Suprapubic skin (tissue), 4 donors: ENCODE results near the gene NPRL2. TPM values are rescaled to one million over a fixed set of nuclear protein-coding genes. Genes with fewer than 3 reads are reported as not detected.

Experiments
- DNase-seq, 2 donors: peaks; one replicate each; pipeline ENCODE4 v3.0.0-alpha.2; 2019; ENCODE audit warnings: low spot score in 2 of 2
- H3K27ac ChIP-seq: fragments of 200-600 bp; sonication (generic); one replicate; pipeline ENCODE4 v1.5.1; 2019
- H3K27me3 ChIP-seq: fragments of 200-600 bp; sonication (generic); one replicate; pipeline ENCODE4 v1.5.1; 2019
- H3K36me3 ChIP-seq: fragments of 200-600 bp; sonication (generic); one replicate; pipeline ENCODE4 v1.5.1; 2019
- H3K4me1 ChIP-seq: fragments of 200-600 bp; sonication (generic); one replicate; pipeline ENCODE4 v1.5.1; 2019
- H3K4me3 ChIP-seq: fragments of 200-600 bp; sonication (generic); one replicate; pipeline ENCODE4 v1.5.1; 2019; ENCODE audit warnings: mild to moderate bottlenecking
- H3K9me3 ChIP-seq: fragments of 200-600 bp; sonication (generic); one replicate; pipeline ENCODE4 v1.5.1; 2019
- CTCF ChIP-seq, 2 donors: fragments of 200-600 bp in 1 of 2; fragments of 450-650 bp in 1 of 2; sonication (generic) in 1 of 2; IDR thresholded peaks; one replicate each; pipeline ENCODE4 v1.5.1; 2016 to 2019; ENCODE audit warnings: antibody characterized with exemption in 2 of 2, mild to moderate bottlenecking in 1 of 2, moderate library complexity in 1 of 2
- EP300 ChIP-seq: sonication (generic); formaldehyde crosslinking; IDR thresholded peaks from one replicate; pipeline ENCODE4 v1.6.1; 2017; ENCODE audit warnings: antibody characterized with exemption
- POLR2A ChIP-seq, 2 donors: fragments of 450-650 bp; IDR thresholded peaks; one replicate each; pipeline ENCODE4 v1.6.1; 2017; ENCODE audit warnings: antibody characterized with exemption in 2 of 2, mild to moderate bottlenecking in 2 of 2, moderate library complexity in 2 of 2
- POLR2AphosphoS5 ChIP-seq, 3 donors: sonication (generic); formaldehyde crosslinking; IDR thresholded peaks; one replicate each; pipeline ENCODE4 v1.6.1; 2017; ENCODE audit warnings: antibody characterized with exemption in 3 of 3
- WGBS: methylation state at CpG from one replicate; pipeline ENCODE4 v1.1.5; 2018; 5-methylcytosine and 5-hydroxymethylcytosine counted together
- total RNA-seq, 4 donors: library from RNA; depleted of rRNA; stranded (reverse); fragments of >200 nt; gene quantifications; one replicate each; pipeline ENCODE4 v1.1.0, GENCODE V29; 2016

The NPRL2 gene
- total RNA-seq, 4 donors from 2014 or later, result 16.5 to 35.6 (median 26.0) TPM

DNA sequence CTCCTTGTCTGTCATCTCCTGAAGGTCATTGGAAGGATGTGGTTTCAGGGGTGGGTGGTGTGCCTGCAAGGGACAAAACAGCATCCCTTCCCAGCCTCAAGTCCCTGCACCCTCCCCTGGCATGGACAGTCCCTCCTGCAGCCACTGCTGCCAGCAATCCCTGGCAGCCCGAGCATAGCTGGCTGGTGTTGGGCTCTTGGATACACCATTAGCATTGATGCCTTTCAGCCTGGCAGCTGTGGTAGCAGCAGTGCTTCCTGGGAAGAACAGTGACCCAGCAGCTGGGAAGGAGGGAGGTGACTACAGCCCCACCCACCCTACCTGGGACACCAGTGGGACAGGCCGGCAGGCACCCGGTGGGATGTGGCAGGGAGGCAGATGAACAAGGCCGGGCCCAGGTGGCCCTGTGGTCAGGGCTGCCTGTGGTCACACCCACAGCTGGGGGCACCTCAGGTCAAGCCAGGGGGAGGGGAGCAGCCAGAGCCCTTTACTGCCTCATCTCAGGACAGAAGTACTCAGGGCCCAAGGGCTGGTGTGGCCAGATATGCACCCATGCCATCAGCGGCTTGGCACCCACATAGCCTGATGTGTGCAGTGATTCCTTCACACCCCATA, 41.6 kb upstream of the NPRL2 start:
- Histone ChIP-seq H3K9me3 (no peaks in the 10 kb centered on the region), H3K27me3 (no peaks in the 10 kb centered on the region), H3K27ac (no peak overlapping the region), H3K36me3 (no peaks in the 10 kb centered on the region), H3K4me1 (peaks cover 36% of the 10 kb centered on the region), H3K4me3 (no peak overlapping the region)
- DNase-seq, result no peak
- WGBS, result 67% methylated on average over 1 of the region's 5 CpGs
- TF ChIP-seq EP300, result no peak
- no peak for TF ChIP-seq CTCF (IDR thresholded peaks at IDR 0.05)
- TF ChIP-seq POLR2AphosphoS5 (IDR thresholded peaks at IDR 0.05), result no peak
- TF ChIP-seq POLR2A (IDR thresholded peaks at IDR 0.05), result no peak

GRCh38 chr3:50390508-50391224, 40.1 kb upstream of the NPRL2 start:
- Histone ChIP-seq H3K27ac (no peak overlapping the region), H3K36me3 (no peaks in the 10 kb centered on the region), H3K27me3 (no peaks in the 10 kb centered on the region), H3K4me3 (no peak overlapping the region), H3K4me1 (peaks cover 37% of the 10 kb centered on the region), H3K9me3 (no peaks in the 10 kb centered on the region)
- WGBS, result 38% methylated on average over 9 of the region's 12 CpGs
- TF ChIP-seq POLR2AphosphoS5 (IDR thresholded peaks at IDR 0.05), result no peak
- no peak for TF ChIP-seq POLR2A (IDR thresholded peaks at IDR 0.05)
- no peak for TF ChIP-seq CTCF (IDR thresholded peaks at IDR 0.05)
- no peak for DNase-seq

- H3K4me3 ChIP-seq, result no peak overlapping the region
- DNase-seq, result no peak
- no peaks in the 10 kb centered on the region for H3K9me3 ChIP-seq
- peaks cover 37% of the 10 kb centered on the region for H3K4me1 ChIP-seq
- H3K27me3 ChIP-seq, result no peaks in the 10 kb centered on the region
- H3K27ac ChIP-seq, result no peak overlapping the region
- TF ChIP-seq EP300 (no peak), POLR2A (IDR thresholded peaks at IDR 0.05) (no peak), POLR2AphosphoS5 (IDR thresholded peaks at IDR 0.05) (no peak), CTCF (IDR thresholded peaks at IDR 0.05) (no peak)
- WGBS, result 94% methylated on average over 6 of the region's 6 CpGs
- no peaks in the 10 kb centered on the region for H3K36me3 ChIP-seq
Observed at GRCh38 chr3:50389414-50389767, 38.8 kb upstream of the NPRL2 start.

GRCh38 chr3:50388720-50389413, 38.3 kb upstream of the NPRL2 start:
- Histone ChIP-seq H3K4me3 (no peak overlapping the region), H3K27me3 (no peaks in the 10 kb centered on the region), H3K36me3 (no peaks in the 10 kb centered on the region), H3K9me3 (no peaks in the 10 kb centered on the region), H3K27ac (no peak overlapping the region), H3K4me1 (peaks cover 40% of the 10 kb centered on the region)
- 81% methylated on average over 14 of the region's 22 CpGs for WGBS
- DNase-seq, result no peak
- TF ChIP-seq CTCF (IDR thresholded peaks at IDR 0.05) (no peak), POLR2A (IDR thresholded peaks at IDR 0.05) (no peak), EP300 (no peak), POLR2AphosphoS5 (IDR thresholded peaks at IDR 0.05) (no peak)

DNA sequence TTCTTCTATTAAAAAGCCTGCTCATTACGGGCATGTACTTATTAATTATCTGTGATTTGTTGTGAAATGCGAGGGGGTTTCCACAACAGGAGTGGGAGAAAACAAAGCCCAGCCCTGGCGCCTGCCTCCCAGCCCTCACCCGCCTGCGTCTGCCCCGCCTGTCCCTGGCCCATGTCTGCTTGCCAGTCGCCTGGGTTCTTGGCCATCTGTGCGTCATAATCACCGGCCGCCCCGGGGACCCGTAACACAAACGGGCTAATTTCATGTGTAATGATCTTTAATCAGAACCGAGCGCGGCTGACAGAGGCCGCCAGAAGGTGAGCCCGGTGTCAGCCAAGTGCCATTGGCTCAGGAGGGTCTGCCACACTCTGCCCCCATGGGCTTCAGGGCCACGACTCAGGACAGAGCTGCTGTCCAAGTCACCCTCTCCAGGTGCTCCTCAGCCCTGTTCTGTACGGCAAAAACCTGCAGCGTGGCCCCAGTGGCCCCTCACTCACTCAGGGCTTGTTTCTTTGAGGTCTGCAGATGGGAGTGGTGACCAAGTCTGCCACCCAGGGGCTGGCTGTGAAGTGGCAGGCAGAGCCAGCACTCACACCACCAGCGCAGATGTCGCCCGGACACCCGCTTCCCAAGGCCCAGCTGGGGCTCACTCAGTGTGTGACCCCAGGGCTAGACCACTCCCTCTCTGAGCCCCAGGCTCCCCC, 37.6 kb upstream of the NPRL2 start:
- no peak for DNase-seq
- 69% methylated on average over 19 of the region's 25 CpGs for WGBS
- Histone ChIP-seq H3K4me3 (no peak overlapping the region), H3K27me3 (no peaks in the 10 kb centered on the region), H3K27ac (no peak overlapping the region), H3K36me3 (no peaks in the 10 kb centered on the region), H3K4me1 (peaks cover 44% of the 10 kb centered on the region), H3K9me3 (no peaks in the 10 kb centered on the region)
- TF ChIP-seq EP300, result no peak
- peak in 1 of 2 donors; percentile 30 for TF ChIP-seq CTCF (IDR thresholded peaks at IDR 0.05)
